Naive B cell (primary cell): ENCODE results near the gene CIRBP. TPM values are rescaled to one million over a fixed set of nuclear protein-coding genes. Genes with fewer than 3 reads are reported as not detected.

Experiments used
- ATAC-seq, 2 donors: fragments of 150-1000 bp; cut with Tn5 transposase; 2 replicates each; pipeline ENCODE4 v1.10.0; 2021; ENCODE audit warnings: low read depth in 2 of 2, mild to moderate bottlenecking in 2 of 2, moderate library complexity in 2 of 2
- DNase-seq: peaks from one replicate; pipeline ENCODE4 v3.0.0; 2022
- H3K27ac Mint-ChIP-seq, 6 donors: one replicate each; pipeline ENCODE4 v1.8.0; 2020 to 2022; ENCODE audit warnings: mild to moderate bottlenecking in 6 of 6, mixed read lengths in 6 of 6, moderate library complexity in 5 of 6, inconsistent platforms in 2 of 6
- H3K27me3 Mint-ChIP-seq, 3 donors: one replicate each; pipeline ENCODE4 v1.8.0; 2021 to 2022; ENCODE audit warnings: mixed read lengths in 3 of 3, mild to moderate bottlenecking in 1 of 3
- H3K36me3 Mint-ChIP-seq, 2 donors: one replicate each; pipeline ENCODE4 v1.8.0; 2020 to 2022; ENCODE audit warnings: mixed read lengths in 2 of 2, inconsistent platforms in 1 of 2, mild to moderate bottlenecking in 1 of 2
- H3K4me1 Mint-ChIP-seq, 3 donors: one replicate each; pipeline ENCODE4 v1.8.0; 2020 to 2022; ENCODE audit warnings: mixed read lengths in 3 of 3, inconsistent platforms in 1 of 3, mild to moderate bottlenecking in 1 of 3, moderate library complexity in 1 of 3
- H3K4me3 Mint-ChIP-seq, 8 donors: one replicate each; pipeline ENCODE4 v1.8.0; 2020 to 2022; ENCODE audit warnings: mild to moderate bottlenecking in 8 of 8, mixed read lengths in 8 of 8, moderate library complexity in 8 of 8, inconsistent platforms in 2 of 8
- H3K9me3 Mint-ChIP-seq, 7 donors: one replicate each; pipeline ENCODE4 v1.8.0; 2020 to 2022; ENCODE audit warnings: mixed read lengths in 7 of 7, mild to moderate bottlenecking in 5 of 7, inconsistent platforms in 2 of 7, moderate library complexity in 1 of 7
- polyA plus RNA-seq, 6 donors: library from polyadenylated mRNA; unstranded; fragments of 300-500 nt; fragmentation: Illumina TruSeq; gene quantifications; one replicate each; pipeline ENCODE4 v1.2.3, GENCODE V29; 2021; ENCODE audit warnings: low read depth in 6 of 6

CIRBP gene
- polyA plus RNA-seq, 6 donors from 2014 or later: 253 to 449 (median 334) TPM

GRCh38 chr19:1281569-1282287, 12.6 kb downstream of the CIRBP start:
- H3K36me3 Mint-ChIP-seq: no peaks in the 10 kb centered on the region
- H3K27ac Mint-ChIP-seq: peak overlapping the region in 1 of 6 donors; percentile 28
- ATAC-seq (no peak), DNase-seq (no peak)
- H3K4me3 Mint-ChIP-seq: no peak overlapping the region
- peaks cover 23 to 37% (median 31%) of the 10 kb centered on the region in 3 donors for H3K4me1 Mint-ChIP-seq
- no peaks in the 10 kb centered on the region for H3K9me3 Mint-ChIP-seq
- H3K27me3 Mint-ChIP-seq: peaks cover 11 to 33% (median 20%) of the 10 kb centered on the region in 3 donors

- Mint-ChIP-seq H3K36me3 (no peaks in the 10 kb centered on the region), H3K27me3 (peaks cover 11 to 40% (median 21%) of the 10 kb centered on the region in 3 donors), H3K4me3 (no peak overlapping the region), H3K9me3 (no peaks in the 10 kb centered on the region), H3K4me1 (peaks cover 20 to 34% (median 28%) of the 10 kb centered on the region in 3 donors), H3K27ac (no peak overlapping the region)
- ATAC-seq (no peak), DNase-seq (no peak)
Measured at GRCh38 chr19:1282588-1283206, 13.6 kb downstream of the CIRBP start.

GRCh38 chr19:1283207-1283916, 14.2 kb downstream of the CIRBP start:
- H3K27ac Mint-ChIP-seq: no peak overlapping the region
- no peaks in the 10 kb centered on the region for H3K36me3 Mint-ChIP-seq
- peaks cover 11 to 46% (median 21%) of the 10 kb centered on the region in 3 donors for H3K27me3 Mint-ChIP-seq
- peaks cover 14 to 28% (median 28%) of the 10 kb centered on the region in 3 donors for H3K4me1 Mint-ChIP-seq
- DNase-seq (no peak), ATAC-seq (no peak)
- no peaks in the 10 kb centered on the region for H3K9me3 Mint-ChIP-seq
- H3K4me3 Mint-ChIP-seq: peak overlapping the region in 1 of 8 donors; percentile 51

GRCh38 chr19:1283917-1284292, 14.8 kb downstream of the CIRBP start:
- Mint-ChIP-seq H3K4me3 (peak overlapping the region in 5 of 8 donors; percentile 29 to 82 (median 61)), H3K4me1 (peaks cover 14 to 28% (median 26%) of the 10 kb centered on the region in 3 donors), H3K36me3 (no peaks in the 10 kb centered on the region), H3K27me3 (peaks cover 12 to 50% (median 22%) of the 10 kb centered on the region in 3 donors), H3K27ac (no peak overlapping the region), H3K9me3 (no peaks in the 10 kb centered on the region)
- ATAC-seq (no peak), DNase-seq (no peak)

GRCh38 chr19:1284293-1284978, 15.3 kb downstream of the CIRBP start:
- Mint-ChIP-seq H3K4me1 (peaks cover 14 to 28% (median 21%) of the 10 kb centered on the region in 3 donors), H3K36me3 (no peaks in the 10 kb centered on the region), H3K27me3 (peaks cover 16 to 56% (median 27%) of the 10 kb centered on the region in 3 donors), H3K4me3 (peak overlapping the region in 7 of 8 donors; percentile 4 to 82 (median 68)), H3K9me3 (no peaks in the 10 kb centered on the region), H3K27ac (no peak overlapping the region)
- DNase-seq (no peak), ATAC-seq (no peak)

GRCh38 chr19:1284979-1285736, 16.0 kb downstream of the CIRBP start:
- Mint-ChIP-seq H3K4me1 (peaks cover 11 to 21% (median 13%) of the 10 kb centered on the region in 3 donors), H3K9me3 (no peaks in the 10 kb centered on the region), H3K4me3 (peak overlapping the region; percentile 4 to 75 (median 64)), H3K27ac (peak overlapping the region in 1 of 6 donors; percentile 15), H3K27me3 (peaks cover 16 to 63% (median 33%) of the 10 kb centered on the region in 3 donors), H3K36me3 (no peaks in the 10 kb centered on the region)
- ATAC-seq: no peak
- no peak for DNase-seq

- Mint-ChIP-seq H3K4me1 (peaks cover 11 to 17% (median 11%) of the 10 kb centered on the region in 3 donors), H3K4me3 (peak within 1 kb of the TSS; percentile 4 to 82 (median 72)), H3K9me3 (no peaks in the 10 kb centered on the region), H3K27ac (peak within 1 kb of the TSS in 2 of 6 donors; percentile 15 to 54), H3K27me3 (peaks cover 16 to 64% (median 33%) of the 10 kb centered on the region in 3 donors), H3K36me3 (no peaks in the 10 kb centered on the region)
- no peak for DNase-seq
- peak; percentile 11 to 23 for ATAC-seq
Measured at GRCh38 chr19:1285737-1286360, 16.7 kb downstream of the CIRBP start, which contains the start of gene EFNA2. Gene EFNA2, plus strand, starts transcription at chr19:1285873. Its CDS starts 296 bp downstream, at chr19:1286169.

- Mint-ChIP-seq H3K36me3 (no peaks in the 10 kb centered on the region), H3K27ac (peak overlapping the region in 1 of 6 donors; percentile 54), H3K4me3 (peak overlapping the region in 6 of 8 donors; percentile 35 to 82 (median 72)), H3K9me3 (no peaks in the 10 kb centered on the region), H3K27me3 (peaks cover 16 to 62% (median 33%) of the 10 kb centered on the region in 3 donors), H3K4me1 (peaks cover 7 to 14% (median 9%) of the 10 kb centered on the region in 3 donors)
- no peak for DNase-seq
- ATAC-seq: no peak
Measured at GRCh38 chr19:1286487-1287353, 17.6 kb downstream of the CIRBP start.

- peaks cover 16 to 67% (median 41%) of the 10 kb centered on the region in 3 donors for H3K27me3 Mint-ChIP-seq
- H3K27ac Mint-ChIP-seq: no peak overlapping the region
- peaks cover 7 to 18% (median 11%) of the 10 kb centered on the region in 3 donors for H3K4me1 Mint-ChIP-seq
- ATAC-seq (no peak), DNase-seq (no peak)
- no peaks in the 10 kb centered on the region for H3K9me3 Mint-ChIP-seq
- H3K36me3 Mint-ChIP-seq: no peaks in the 10 kb centered on the region
- H3K4me3 Mint-ChIP-seq: peak overlapping the region in 2 of 8 donors; percentile 33 to 47
Measured at GRCh38 chr19:1287354-1288225, 18.5 kb downstream of the CIRBP start.

GRCh38 chr19:1288226-1288612, 19.1 kb downstream of the CIRBP start:
- no peaks in the 10 kb centered on the region for H3K36me3 Mint-ChIP-seq
- no peak for ATAC-seq
- no peak overlapping the region for H3K4me3 Mint-ChIP-seq
- peaks cover 7 to 19% (median 12%) of the 10 kb centered on the region in 3 donors for H3K4me1 Mint-ChIP-seq
- no peaks in the 10 kb centered on the region for H3K9me3 Mint-ChIP-seq
- H3K27ac Mint-ChIP-seq: no peak overlapping the region
- no peak for DNase-seq
- peaks cover 16 to 65% (median 44%) of the 10 kb centered on the region in 3 donors for H3K27me3 Mint-ChIP-seq
